ENCODE measurements around the gene A3GALT2.

Gene A3GALT2

DNA sequence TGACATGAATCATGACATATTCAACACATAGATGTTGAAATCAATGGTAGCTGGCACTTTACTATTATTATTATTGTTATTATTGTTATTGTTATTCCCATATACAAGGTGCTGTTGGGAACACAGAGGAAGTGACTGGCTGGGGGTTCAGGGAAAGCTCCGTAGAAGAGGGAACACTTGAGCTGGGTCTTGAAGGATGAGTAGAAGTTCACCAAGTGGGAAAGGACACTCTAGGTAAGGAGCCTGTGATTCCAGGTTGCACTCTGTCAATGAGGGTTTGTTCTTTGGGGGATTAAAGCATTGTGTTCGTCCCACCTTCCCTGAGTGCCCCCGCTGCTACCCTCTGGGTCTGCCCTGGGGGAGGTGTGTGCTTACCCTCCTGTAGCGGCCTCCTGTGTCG is 50.5 kb downstream of the A3GALT2 start:
- DNase-seq: no peak

DNA sequence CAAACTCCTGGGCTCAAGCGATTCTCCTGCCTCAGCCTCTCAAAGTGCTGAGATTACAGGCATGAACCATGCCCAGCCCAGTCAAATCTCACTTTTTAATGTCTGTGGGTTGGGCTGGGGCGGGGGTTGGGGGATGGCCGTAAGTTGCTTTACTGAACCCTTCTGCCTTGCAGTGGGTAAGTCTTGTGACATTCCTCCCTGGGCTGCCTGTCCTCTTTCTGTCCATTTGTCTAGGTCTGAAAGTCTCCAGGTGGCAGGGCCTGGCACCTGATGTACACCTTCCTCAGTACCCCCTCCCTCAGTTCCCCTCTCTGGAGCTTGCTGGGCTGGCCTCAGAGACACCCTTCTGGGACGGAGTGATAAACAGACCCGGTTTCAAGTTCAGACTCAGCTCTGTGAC is 51.3 kb downstream of the A3GALT2 start:
- no peak for DNase-seq

DNA sequence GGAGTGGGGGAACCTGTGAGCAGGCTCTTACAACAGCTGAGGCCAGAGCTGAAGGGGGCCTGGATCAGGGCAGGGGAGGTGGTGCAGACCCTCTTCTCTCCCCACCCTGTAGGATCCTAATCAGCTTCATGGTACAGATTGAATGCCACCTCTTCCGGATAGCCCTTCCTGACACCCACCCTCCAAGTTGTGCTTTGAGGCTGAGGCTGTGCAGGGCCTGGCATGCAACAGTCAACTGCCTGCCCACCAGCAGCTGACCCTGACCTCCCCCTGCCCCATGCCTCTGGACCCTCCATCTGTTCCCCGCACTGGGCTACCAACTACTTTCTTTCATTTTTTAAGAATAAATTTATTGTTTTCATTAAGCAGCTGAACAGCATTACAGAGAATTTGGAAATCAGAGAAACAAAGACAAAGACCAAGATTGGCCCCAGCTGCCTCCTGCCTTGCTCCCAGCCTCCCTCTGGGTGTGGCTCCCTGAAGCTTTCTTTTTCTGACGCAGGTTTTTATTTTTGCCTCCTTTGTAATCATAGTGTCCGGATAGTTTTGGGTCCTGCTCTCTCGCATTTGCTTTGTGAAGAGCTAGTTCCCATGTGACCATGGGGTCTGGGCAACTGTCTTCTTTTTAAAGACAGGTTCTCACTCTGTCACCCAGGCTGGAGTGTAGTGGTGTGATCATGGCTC is 51.8 kb downstream of the A3GALT2 start:
- DNase-seq: no peak

DNA sequence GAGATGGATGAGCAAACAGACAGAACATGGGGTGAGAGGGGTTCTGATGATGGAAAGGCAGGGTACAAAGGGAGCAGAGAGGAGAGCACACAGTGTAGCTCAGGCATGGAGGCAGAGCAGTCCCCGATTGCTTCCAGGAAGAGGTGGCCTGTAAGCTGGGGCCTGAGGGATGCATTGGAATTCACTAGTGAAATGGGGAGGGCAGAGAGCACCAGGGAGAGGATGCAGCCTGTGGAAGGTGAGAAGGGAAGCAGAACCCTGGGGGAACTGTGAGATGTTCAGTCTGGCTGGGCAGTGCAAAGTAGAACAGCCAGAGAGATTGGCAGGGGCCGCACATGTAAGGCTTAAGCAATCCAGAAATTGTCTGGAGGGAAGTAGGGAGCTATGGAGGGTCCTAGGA is 52.4 kb downstream of the A3GALT2 start:
- DNase-seq: no peak

DNA sequence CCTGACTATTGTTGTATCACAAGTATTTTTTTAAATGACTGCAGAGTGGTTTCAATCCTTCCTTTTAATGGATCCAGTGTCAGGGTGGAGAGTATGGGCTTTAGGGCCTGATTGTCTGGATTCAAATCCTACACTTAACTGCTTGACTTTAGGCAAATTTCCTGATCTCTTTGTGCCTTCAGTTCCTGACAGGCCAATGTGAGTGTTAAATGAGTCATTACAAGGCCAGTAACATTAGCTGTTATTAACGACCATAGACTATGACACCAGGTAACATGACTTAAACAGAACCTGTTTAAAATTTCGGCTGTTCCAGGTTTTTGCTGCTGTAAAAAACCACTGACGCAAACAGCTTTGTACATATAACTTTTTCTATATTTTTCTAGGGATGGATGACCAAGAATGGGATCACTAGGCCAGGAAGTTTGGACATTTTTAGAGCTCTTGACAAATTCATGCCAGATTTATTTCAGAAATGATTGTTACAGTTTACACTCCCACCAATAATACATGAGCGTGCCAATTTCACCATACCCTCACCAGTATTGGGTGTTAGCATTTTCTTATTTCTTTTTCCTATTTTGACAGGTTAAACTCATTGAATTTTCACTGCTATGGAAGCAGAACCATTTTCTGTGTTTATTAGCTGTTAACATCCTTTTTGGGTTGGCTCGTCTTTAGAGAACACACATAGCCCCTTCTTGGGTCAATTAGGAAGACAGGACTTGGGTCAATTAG is 53.3 kb downstream of the A3GALT2 start:
- no peak for DNase-seq

DNA sequence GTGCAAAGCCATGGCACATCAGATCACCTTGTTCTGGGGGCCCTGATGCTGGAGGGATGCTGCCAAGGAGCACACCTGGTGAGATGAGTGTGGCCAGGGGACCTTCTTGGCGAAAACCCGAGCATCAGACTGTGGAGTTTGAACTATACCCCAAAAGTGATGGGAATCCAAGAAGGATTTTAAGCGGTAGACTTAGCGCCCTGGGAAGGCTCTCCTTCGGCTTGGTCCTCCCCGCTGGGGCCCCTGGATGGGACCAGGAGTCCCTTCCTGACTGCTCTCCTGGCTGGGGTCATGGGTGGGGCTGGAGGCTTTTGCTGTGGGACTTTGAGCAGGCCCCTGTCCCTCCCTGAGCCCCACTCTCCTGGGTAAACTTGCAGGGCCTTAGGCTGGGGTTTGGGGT is 54.1 kb downstream of the A3GALT2 start:
- no peak for DNase-seq

DNA sequence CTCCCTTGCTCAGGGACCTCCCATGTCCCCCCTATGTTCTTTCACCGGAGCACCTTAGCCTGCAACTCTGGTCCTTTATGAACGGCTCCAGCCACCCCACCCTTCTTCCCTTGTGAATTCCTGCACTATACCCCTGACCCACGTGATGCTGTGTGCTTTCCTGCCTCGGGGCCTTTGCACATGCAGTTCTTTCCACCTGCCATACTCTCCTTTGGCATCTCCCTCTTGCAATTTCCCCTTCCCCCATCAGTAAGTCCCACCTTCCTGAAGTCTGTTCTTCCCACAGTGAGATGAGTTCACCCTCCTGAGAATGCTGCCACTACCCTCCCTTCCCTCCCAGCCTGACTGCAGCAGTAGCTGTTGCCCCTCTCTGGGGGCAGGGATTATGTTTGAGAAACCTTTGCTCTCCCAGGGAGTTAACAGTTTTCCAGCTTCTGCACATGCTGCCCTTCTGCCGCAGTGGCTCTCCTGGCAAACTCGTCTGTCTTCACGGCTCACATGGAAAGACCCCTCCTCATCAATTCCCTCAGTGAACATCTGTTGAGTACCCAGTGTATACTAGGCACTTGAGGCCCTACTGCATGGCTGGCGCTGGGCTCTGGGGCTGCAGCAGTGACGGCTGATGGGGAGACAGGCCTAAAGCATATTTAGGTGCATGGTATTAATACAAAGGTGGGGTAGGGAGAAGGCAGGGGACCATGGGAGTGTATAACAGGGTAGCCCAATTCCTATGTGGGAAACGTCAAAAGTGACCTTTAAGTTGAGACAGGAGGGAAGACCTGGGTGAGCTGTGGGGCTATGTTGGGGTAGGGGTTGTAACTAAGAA is 54.9 kb downstream of the A3GALT2 start:
- DNase-seq: no peak

DNA sequence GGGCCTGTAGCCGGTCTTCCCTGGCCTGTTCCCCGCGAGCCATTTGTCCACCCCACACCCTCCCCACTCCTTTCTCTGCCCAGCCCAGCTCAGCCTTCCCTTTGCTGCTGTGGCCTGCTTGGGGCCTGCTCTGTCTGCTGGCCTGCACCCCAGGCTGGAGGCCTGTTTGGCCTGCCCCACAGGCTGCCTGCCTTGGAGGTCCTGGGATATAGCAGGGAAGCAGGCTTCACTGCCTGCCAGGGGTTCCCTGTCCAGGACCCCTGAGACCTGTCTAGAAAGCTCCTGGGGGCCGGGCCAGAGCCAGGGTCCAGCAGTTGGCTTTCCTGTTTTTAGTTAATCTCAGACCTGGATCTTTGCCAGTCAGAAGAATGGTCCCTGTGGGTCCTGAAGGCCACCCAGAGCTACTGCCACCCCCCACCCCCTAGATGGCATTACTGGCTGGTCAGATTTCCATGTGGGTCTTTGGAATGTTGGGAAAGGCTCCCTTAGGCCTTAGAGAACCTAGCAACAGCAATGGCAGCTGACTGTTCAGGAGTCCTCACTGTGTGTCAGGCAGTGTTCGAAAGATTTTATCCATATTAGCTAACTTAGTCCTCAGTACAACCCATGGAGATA is 56.9 kb downstream of the A3GALT2 start:
- no peak for DNase-seq

DNA sequence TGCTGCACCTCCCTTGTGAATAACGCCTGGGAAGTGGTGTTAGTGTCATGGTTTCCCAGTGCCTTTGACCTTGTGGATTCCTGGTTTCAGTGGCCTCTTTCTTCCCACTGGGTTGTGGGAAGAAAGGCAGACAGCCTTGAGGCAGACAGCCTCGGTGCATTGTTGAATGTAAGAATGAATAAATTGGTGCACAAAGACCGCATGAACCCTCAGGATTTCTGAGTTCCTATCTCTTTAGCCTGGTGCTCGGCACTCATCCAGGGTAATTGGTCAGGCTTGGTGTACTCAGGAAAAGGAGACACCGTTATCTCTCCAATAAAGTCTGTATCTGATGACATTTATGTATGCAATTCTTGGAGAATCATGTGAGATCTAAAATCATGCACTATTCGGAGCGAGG is 59.6 kb downstream of the A3GALT2 start:
- DNase-seq: no peak

DNA sequence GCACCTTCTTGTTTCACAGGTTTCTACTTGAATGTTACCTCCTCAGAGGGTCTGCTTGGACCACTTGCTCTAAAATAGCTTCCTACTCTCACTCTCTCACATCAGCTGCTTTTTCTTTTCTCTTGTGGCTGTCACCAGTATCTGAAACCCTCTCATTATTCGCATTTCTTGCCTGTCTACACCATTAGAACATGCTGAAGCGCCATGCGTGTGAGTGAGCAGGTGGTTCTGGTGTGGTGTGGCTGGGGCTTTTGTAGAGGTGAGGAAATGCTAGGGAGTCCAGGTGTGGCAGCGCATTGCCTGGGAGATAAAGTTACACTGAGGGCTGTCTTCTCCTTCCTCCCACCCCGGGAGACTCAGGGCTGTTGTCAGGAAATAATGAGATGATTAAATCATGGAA is 60.5 kb downstream of the A3GALT2 start:
- no peak for DNase-seq

DNA sequence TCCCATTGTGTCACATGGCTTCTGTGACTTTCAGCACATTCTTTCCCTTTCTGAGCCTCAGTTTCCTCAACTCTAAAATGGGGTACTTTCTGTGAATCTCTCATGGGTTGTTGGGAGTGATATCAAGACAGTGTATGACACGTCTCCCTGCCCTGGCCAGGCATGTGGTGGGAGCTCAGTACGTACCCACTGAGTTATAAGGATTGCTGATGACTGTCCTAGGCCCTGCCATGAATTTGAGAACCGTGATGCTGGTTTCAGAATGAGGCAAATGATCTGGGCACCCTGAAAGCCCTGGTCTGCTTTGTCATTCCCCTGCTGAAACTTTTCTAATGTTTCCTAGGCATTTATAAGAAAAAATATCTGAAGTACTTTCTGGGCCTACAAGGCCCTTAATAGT is 61.0 kb downstream of the A3GALT2 start:
- no peak for DNase-seq

DNA sequence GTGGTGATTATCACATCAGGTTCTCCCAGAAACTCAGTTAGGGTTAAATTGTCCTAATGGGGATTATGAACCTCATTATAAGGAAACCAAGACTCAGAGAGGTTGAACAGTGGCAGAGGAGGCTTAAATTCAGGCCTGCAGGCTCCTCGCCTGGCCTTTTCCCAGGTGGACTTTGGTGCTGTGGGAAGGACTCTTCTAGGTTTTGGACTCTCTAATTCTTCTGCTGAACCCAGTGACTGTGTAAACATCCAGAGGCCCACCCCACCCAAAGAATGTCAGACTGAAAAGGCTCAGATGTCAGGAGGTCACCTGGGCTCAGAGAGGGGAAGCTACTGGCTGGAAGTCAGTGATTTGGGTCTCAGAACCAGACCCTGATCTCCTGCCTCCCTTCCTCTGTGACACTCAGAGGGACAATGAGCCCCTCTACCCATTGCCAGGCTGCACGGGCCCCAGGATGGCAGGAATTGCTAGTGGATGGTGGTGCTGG is 62.1 kb downstream of the A3GALT2 start:
- DNase-seq: no peak

DNA sequence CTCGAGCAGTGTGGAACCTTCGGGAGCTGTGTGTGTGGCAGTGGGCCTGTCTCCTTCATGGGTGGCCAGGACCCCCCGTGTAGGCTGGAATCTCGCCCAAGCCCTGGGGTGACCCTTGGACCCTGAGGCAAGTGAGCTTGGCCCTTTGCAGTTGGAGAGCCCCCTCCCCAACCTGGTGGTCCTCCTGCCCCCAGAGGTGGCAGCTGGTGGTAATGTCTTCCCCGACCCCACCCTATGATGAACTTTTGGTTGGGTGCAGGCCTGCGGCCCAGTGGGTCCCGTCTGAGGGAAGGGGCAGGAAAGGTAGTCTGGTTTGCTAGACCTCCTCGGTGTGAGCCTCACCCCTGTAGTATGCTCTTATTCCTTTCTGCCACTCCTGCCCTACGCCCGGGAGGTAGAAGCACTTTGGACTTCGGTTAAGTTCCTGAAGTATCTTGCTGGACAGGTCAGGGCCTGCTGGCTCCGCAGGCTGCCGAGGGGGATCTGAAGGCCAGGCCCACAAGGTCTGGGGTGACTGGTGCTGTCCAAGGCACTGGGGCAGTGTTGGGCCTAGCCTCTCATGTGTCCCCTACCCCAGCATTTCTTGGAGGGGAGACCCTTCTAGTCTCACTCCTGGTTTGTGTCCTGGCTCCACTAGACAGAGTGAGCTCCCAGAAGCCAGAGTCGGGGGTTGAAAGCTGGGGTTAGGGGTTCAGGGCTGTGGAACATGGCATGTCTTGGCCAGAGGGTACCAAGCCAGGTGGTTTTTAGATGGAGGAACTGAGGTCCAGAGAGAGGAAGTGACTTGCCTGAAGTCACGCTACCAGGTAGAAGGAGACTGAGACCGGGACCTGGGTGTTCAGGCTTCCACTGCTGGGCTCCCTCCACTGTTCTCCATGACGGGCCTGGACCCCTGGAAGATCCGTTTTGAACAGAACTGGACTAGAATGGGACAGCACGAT is 62.9 kb downstream of the A3GALT2 start:
- DNase-seq: no peak

DNA sequence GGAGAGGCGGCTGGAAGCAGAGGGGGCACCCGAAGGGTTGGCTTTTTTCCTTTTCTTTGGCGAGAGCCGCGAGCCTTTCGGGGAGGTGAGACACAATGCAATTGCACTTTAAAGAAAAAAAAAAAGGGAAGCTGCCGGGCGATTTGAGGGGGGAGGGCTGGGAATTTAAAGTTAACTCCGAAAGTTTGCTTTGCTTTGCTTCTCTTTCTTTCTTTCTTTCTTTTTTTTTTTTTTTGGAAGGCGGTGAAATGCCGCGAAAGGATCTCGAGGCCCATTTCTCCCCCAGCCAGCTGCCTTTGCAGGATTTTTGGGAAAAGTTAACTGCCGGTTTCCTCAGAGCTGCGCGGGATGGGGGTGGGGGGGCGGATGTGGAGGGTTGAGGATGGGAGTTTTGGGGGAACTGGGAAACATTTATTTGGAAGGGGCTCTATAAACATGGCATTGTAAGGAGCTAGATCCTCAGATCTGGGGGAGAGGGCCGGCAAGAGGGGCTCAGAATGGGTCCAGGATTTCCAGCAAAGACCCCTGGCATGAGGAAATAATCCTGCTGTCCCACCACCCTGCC is 63.6 kb downstream of the A3GALT2 start:
- no peak for DNase-seq

All from OCI-M1 (cell line).